Vagina (tissue), 2 donors: ENCODE data around the gene RANBP17.

Source experiments
- CTCF ChIP-seq, 3 experiments: fragments of 450-650 bp in 2 of 3; fragments of 200-600 bp in 1 of 3; sonication (generic) in 1 of 3; IDR thresholded peaks; one replicate each; pipeline ENCODE4 v1.5.1; 2017 to 2019; ENCODE audit warnings: antibody characterized with exemption in 3 of 3, mild to moderate bottlenecking in 2 of 3, moderate library complexity in 2 of 3
- POLR2A ChIP-seq, 2 donors: fragments of 450-650 bp; IDR thresholded peaks; one replicate each; pipeline ENCODE4 v1.6.1; 2017; ENCODE audit warnings: antibody characterized with exemption in 2 of 2, mild to moderate bottlenecking in 2 of 2, moderate library complexity in 2 of 2
- POLR2AphosphoS5 ChIP-seq, 2 donors: sonication (generic); formaldehyde crosslinking; IDR thresholded peaks; one replicate each; pipeline ENCODE4 v1.9.0; 2017; ENCODE audit warnings: antibody characterized with exemption in 2 of 2, mild to moderate bottlenecking in 2 of 2, low read depth in 1 of 2; ENCODE audit not compliant: insufficient read depth in 1 of 2

DNA sequence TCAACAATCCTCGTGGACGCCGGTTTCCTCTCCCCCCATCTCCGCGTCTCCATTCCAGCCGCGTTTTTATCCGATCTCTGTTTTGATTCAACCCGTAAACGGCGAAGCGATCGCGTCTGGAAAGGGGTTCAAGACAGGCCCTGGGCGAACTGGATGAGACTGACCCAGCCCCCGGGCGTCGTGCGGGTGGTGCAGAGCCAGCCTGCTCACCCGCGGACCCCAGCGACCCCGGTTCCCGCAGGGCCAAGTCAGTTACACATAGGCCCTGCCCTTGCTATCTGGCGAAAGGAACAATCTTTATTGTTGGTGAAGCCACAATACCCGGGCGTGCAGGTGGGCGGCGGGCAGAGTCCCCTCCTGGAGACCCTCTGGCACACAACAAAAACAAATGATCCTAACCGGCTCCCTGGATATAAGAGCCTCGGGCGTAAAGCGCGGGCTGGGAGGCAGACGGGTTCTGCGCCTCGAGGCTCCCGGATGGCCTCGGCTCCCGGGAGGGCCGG lies 449.1 kb downstream of the RANBP17 start:
- TF ChIP-seq POLR2A (IDR thresholded peaks at IDR 0.05), result no peak
- no peak for TF ChIP-seq CTCF (IDR thresholded peaks at IDR 0.05)
- TF ChIP-seq POLR2AphosphoS5 (IDR thresholded peaks at IDR 0.05; ENCODE audit: insufficient read depth in 1 of 2, low read depth in 1 of 2), result no peak
